ENCODE data around the gene PLOD1.

The PLOD1 gene

DNA sequence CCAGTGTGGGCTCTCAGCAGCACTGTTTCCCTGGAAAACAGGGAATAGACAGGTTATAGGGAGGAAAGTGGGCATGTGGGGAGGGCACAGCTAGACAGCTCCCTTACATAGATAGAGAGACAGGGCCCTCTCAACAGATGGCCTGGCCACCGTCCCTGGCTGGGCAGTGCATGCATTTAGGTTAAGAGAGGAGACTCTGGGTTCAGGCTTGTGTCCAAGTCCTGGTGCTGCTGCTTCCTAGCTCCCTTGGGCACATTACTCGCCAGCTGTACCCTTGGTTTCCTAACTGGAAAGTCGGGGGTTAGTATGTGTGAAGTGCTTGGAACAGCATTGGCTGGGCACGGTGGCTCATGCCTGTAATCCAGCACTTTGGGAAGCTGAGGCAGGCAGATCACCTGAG is 9.1 kb downstream of the PLOD1 start:
- TF ChIP-seq ZNF433 (tag by site-specific recombination; IDR thresholded peaks at IDR 0.05; ENCODE audit: low read depth) = no peak
- peak; percentile 29 for TF ChIP-seq ZNF341 (tag by site-specific recombination; IDR thresholded peaks at IDR 0.05; ENCODE audit: low read depth)
- Histone ChIP-seq H3K4me3 (ENCODE audit: low read depth, low read length) (no peak overlapping the region), H3K9me3 (ENCODE audit: control insufficient read depth, insufficient read depth, low read depth, low read length) (no peaks in the 10 kb centered on the region), H3K36me3 (ENCODE audit: control insufficient read depth in 2 of 2, insufficient read depth in 1 of 2, low read length in 2 of 2) (peaks cover 0 to 50% of the 10 kb centered on the region in 2 experiments; a peak in 2 of 3 replicates), H3K4me1 (ENCODE audit: control insufficient read depth, insufficient read depth, low read length) (no peaks in the 10 kb centered on the region; the same call in 1 of the 2 replicates), H3K27ac (ENCODE audit: extremely low read depth, low read depth, low read length) (no peak overlapping the region)
- ChIA-PET CTCF (no interaction called here), POLR2A (no interaction called here)

DNA sequence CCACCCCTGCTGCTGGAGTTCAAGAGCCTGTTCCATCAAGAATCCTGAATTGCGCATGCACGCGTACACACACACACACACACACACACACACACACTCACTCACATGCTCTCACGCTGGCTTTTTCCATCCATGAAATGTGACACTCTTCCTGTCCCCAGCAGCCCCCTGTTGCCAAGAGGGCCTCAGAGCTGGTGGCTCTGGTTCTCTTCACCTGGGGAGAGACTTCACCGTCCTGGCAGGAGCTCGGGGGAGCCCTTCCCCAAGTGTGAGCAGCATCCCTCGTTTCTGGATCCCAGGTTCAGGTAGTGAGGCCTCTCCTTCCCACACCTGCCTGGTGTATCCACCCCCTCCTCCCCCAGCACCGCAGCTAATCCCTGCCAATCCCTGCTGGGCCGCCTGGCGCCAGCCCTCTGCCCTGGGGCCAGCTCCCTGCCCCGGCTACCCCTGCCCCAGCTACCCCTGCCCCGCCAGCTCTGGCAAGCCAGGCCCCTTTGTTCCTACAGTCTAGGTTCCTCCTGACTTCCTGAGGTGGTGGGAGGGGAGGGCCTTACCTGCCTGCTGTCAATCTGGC is 9.9 kb downstream of the PLOD1 start:
- H3K9me3 ChIP-seq (ENCODE audit: control insufficient read depth, insufficient read depth, low read depth, low read length) = no peaks in the 10 kb centered on the region
- ChIA-PET POLR2A (interaction anchor here (0.6 to 0.7 kb wide), 3 partner anchors 11 to 75 kb away, joined by 3 to 5 read pairs (median 4); partner anchors contain the start of gene MIIP), CTCF (no interaction called here)
- no peaks in the 10 kb centered on the region; the same call in 1 of the 2 replicates for H3K4me1 ChIP-seq (ENCODE audit: control insufficient read depth, insufficient read depth, low read length)
- H3K4me3 ChIP-seq (ENCODE audit: low read depth, low read length) = no peak overlapping the region
- peaks cover 0 to 54% of the 10 kb centered on the region in 2 experiments; a peak in 2 of 3 replicates for H3K36me3 ChIP-seq (ENCODE audit: control insufficient read depth in 2 of 2, insufficient read depth in 1 of 2, low read length in 2 of 2)
- no peak overlapping the region; the same call in 1 of the 2 replicates for H3K27ac ChIP-seq (ENCODE audit: extremely low read depth, low read depth, low read length)
- TF ChIP-seq ZNF514 (tag by site-specific recombination; IDR thresholded peaks at IDR 0.05) (0 out of 2 replicates have a peak, but pooled peaks have one; percentile 6), ZNF157 (tag by site-specific recombination; IDR thresholded peaks at IDR 0.05) (peak; percentile 23; the same call in 1 of the 2 replicates), ZNF423 (tag by site-specific recombination; IDR thresholded peaks at IDR 0.05) (peak; percentile 84), HOXD13 (CRISPR knock-in tag; IDR thresholded peaks at IDR 0.05; ENCODE audit: borderline replicate concordance) (no peak), TRIM28 (IDR thresholded peaks at IDR 0.05; ENCODE audit: borderline replicate concordance, low read length) (peak; percentile 67; the same call in 1 of the 2 replicates), SP3 (tag by site-specific recombination; IDR thresholded peaks at IDR 0.05) (no peak), ZNF626 (tag by site-specific recombination; IDR thresholded peaks at IDR 0.05) (no peak), ZNF777 (tag by site-specific recombination; IDR thresholded peaks at IDR 0.05; ENCODE audit: borderline replicate concordance) (no peak), ZNF211 (tag by site-specific recombination; IDR thresholded peaks at IDR 0.05; ENCODE audit: low read depth) (no peak), ZFP3 (tag by site-specific recombination; IDR thresholded peaks at IDR 0.05; ENCODE audit: low read depth) (0 out of 2 replicates have a peak, but pooled peaks have one; percentile 36), SCRT1 (tag by site-specific recombination; IDR thresholded peaks at IDR 0.05; ENCODE audit: borderline replicate concordance) (peak; percentile 96), ZNF155 (tag by site-specific recombination; IDR thresholded peaks at IDR 0.05) (peak; percentile 89; the same call in 1 of the 2 replicates), ZNF121 (tag by site-specific recombination; IDR thresholded peaks at IDR 0.05) (peak; percentile 47; the same call in 1 of the 2 replicates), ZNF324 (tag by site-specific recombination; IDR thresholded peaks at IDR 0.05) (peak; percentile 97), ZNF335 (tag by site-specific recombination; conservative IDR thresholded peaks at IDR 0.05) (peak; percentile 52; the same call in 1 of the 2 replicates), GLI2 (tag by site-specific recombination; IDR thresholded peaks at IDR 0.05; ENCODE audit: borderline replicate concordance, low read depth) (no peak), KLF1 (tag by site-specific recombination; IDR thresholded peaks at IDR 0.05) (no peak), ZNF560 (tag by site-specific recombination; IDR thresholded peaks at IDR 0.05; ENCODE audit: borderline replicate concordance) (no peak), ZFP41 (tag by site-specific recombination; IDR thresholded peaks at IDR 0.05; ENCODE audit: borderline replicate concordance) (no peak), ZNF391 (tag by site-specific recombination; IDR thresholded peaks at IDR 0.05; ENCODE audit: borderline replicate concordance, low read depth) (peak; percentile 96; the same call in 1 of the 2 replicates), ZNF624 (tag by site-specific recombination; IDR thresholded peaks at IDR 0.05) (no peak), FEZF1 (tag by site-specific recombination; IDR thresholded peaks at IDR 0.05) (peak; percentile 89), ZBTB7A (tag by site-specific recombination; IDR thresholded peaks at IDR 0.05; ENCODE audit: low read depth) (no peak), ZNF10 (tag by site-specific recombination; IDR thresholded peaks at IDR 0.05) (peak; percentile 55; the same call in 1 of the 2 replicates)
- TF ChIP-seq, protein P1, sequence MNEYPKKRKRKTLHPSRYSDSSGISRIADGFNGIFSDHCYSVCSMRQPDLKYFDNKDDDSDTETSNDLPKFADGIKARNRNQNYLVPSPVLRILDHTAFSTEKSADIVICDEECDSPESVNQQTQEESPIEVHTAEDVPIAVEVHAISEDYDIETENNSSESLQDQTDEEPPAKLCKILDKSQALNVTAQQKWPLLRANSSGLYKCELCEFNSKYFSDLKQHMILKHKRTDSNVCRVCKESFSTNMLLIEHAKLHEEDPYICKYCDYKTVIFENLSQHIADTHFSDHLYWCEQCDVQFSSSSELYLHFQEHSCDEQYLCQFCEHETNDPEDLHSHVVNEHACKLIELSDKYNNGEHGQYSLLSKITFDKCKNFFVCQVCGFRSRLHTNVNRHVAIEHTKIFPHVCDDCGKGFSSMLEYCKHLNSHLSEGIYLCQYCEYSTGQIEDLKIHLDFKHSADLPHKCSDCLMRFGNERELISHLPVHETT (tag by site-specific recombination; IDR thresholded peaks at IDR 0.05) = peak; percentile 86
- TF ChIP-seq, protein P2, sequence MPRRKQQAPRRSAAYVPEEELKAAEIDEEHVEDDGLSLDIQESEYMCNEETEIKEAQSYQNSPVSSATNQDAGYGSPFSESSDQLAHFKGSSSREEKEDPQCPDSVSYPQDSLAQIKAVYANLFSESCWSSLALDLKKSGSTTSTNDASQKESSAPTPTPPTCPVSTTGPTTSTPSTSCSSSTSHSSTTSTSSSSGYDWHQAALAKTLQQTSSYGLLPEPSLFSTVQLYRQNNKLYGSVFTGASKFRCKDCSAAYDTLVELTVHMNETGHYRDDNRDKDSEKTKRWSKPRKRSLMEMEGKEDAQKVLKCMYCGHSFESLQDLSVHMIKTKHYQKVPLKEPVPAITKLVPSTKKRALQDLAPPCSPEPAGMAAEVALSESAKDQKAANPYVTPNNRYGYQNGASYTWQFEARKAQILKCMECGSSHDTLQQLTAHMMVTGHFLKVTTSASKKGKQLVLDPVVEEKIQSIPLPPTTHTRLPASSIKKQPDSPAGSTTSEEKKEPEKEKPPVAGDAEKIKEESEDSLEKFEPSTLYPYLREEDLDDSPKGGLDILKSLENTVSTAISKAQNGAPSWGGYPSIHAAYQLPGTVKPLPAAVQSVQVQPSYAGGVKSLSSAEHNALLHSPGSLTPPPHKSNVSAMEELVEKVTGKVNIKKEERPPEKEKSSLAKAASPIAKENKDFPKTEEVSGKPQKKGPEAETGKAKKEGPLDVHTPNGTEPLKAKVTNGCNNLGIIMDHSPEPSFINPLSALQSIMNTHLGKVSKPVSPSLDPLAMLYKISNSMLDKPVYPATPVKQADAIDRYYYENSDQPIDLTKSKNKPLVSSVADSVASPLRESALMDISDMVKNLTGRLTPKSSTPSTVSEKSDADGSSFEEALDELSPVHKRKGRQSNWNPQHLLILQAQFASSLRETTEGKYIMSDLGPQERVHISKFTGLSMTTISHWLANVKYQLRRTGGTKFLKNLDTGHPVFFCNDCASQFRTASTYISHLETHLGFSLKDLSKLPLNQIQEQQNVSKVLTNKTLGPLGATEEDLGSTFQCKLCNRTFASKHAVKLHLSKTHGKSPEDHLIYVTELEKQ (tag by site-specific recombination; IDR thresholded peaks at IDR 0.05; ENCODE audit: borderline replicate concordance) = peak; percentile 89
- TF ChIP-seq, protein P3, sequence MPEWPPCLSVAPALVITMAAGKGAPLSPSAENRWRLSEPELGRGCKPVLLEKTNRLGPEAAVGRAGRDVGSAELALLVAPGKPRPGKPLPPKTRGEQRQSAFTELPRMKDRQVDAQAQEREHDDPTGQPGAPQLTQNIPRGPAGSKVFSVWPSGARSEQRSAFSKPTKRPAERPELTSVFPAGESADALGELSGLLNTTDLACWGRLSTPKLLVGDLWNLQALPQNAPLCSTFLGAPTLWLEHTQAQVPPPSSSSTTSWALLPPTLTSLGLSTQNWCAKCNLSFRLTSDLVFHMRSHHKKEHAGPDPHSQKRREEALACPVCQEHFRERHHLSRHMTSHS (tag by site-specific recombination; IDR thresholded peaks at IDR 0.05) = 0 out of 2 replicates have a peak, but pooled peaks have one; percentile 50
